ENCODE results near the gene KLHL29. TPM values are rescaled to one million over a fixed set of nuclear protein-coding genes. Genes with fewer than 3 reads are reported as not detected.

KLHL29 gene
- total and polyA plus RNA-seq, 10 donors, result 1.5 to 30.5 (median 9.4) TPM

- 52 to 68% (median 61%) methylated on average over 9 to 13 of the region's 13 CpGs for WGBS, 5 donors
- peaks cover 0 to 25% (median 0%) of the 10 kb centered on the region in 7 donors for H3K27me3 ChIP-seq (replicated peaks in 1 of 7)
- H3K9me3 ChIP-seq, result no peaks in the 10 kb centered on the region
- intact Hi-C loops (cut with DNase I; ENCODE audit: low total_unique reads), result no loop called here
- TF ChIP-seq CTCF (IDR thresholded peaks at IDR 0.05 in 8 of 11, conservative IDR thresholded peaks at IDR 0.05 in 3 of 11), result no peak
- TF ChIP-seq POLR2AphosphoS5 (IDR thresholded peaks at IDR 0.05), result no peak
- no peak for TF ChIP-seq POLR2A (IDR thresholded peaks at IDR 0.05)
- H3K27ac ChIP-seq, result no peak overlapping the region
- no peak overlapping the region for H3K4me3 ChIP-seq
- no peaks in the 10 kb centered on the region for H3K36me3 ChIP-seq
- peak; percentile 64 for DNase-seq
- peaks cover 0 to 4% (median 0%) of the 10 kb centered on the region in 6 donors for H3K4me1 ChIP-seq
Measured at GRCh38 chr2:23595601-23596251, 210.7 kb downstream of the KLHL29 start.

DNA sequence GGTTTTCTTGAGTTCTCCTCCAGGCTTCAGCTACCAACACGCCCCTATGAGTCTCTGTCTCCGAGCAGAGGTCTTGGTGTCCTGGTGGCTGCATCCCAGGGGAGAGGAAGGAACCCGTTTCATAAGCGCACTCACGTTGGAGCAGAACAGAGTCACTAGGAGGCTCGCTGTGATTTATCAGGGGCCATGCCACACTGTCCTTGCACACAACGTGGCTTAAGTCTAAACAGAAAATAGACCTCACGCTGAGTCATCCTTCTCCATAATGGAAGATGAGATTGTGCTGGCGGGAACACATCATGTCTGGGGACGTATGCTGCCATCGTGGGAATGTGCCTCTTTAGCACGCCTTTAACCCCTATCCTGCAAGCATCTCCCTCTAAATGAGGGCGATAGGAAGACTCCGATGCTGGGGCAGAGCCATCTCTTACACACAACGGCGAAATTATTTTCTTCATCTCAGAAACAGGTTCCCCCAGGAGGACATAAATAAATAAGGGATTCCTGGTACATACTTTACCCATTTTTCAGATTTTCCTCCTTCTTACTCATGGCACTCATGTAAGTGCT is 211.4 kb downstream of the KLHL29 start:
- no peak for DNase-seq
- 69 to 84% (median 77%) methylated on average over 16 of the region's 16 CpGs for WGBS, 5 donors
- TF ChIP-seq POLR2AphosphoS5 (IDR thresholded peaks at IDR 0.05), result no peak
- intact Hi-C loops (cut with DNase I; ENCODE audit: low total_unique reads), result no loop called here
- Histone ChIP-seq H3K27me3 (replicated peaks in 1 of 7) (peaks cover 0 to 20% (median 0%) of the 10 kb centered on the region in 7 donors), H3K27ac (no peak overlapping the region), H3K9me3 (no peaks in the 10 kb centered on the region), H3K4me1 (no peaks in the 10 kb centered on the region), H3K4me3 (no peak overlapping the region), H3K36me3 (no peaks in the 10 kb centered on the region)

GRCh38 chr2:23597687-23598086 is 212.7 kb downstream of the KLHL29 start:
- no peak overlapping the region for H3K4me3 ChIP-seq
- no peak overlapping the region for H3K27ac ChIP-seq
- no peaks in the 10 kb centered on the region for H3K36me3 ChIP-seq
- DNase-seq, result peak; percentile 62
- TF ChIP-seq CTCF (IDR thresholded peaks at IDR 0.05 in 8 of 11, conservative IDR thresholded peaks at IDR 0.05 in 3 of 11) (no peak), POLR2AphosphoS5 (IDR thresholded peaks at IDR 0.05) (no peak), POLR2A (IDR thresholded peaks at IDR 0.05) (no peak)
- peaks cover 0 to 19% (median 0%) of the 10 kb centered on the region in 7 donors for H3K27me3 ChIP-seq (replicated peaks in 1 of 7)
- WGBS, 5 donors, result 89 to 96% (median 91%) methylated on average over 8 to 9 of the region's 9 CpGs
- intact Hi-C loops (cut with DNase I; ENCODE audit: low total_unique reads), result no loop called here
- no peaks in the 10 kb centered on the region for H3K4me1 ChIP-seq
- H3K9me3 ChIP-seq, result no peaks in the 10 kb centered on the region

GRCh38 chr2:23599006-23599405 is 214.0 kb downstream of the KLHL29 start:
- H3K9me3 ChIP-seq, result no peaks in the 10 kb centered on the region
- H3K4me1 ChIP-seq, result no peaks in the 10 kb centered on the region
- no peak overlapping the region for H3K4me3 ChIP-seq
- no peaks in the 10 kb centered on the region for H3K36me3 ChIP-seq
- TF ChIP-seq POLR2A (IDR thresholded peaks at IDR 0.05), result no peak
- TF ChIP-seq POLR2AphosphoS5 (IDR thresholded peaks at IDR 0.05), result no peak
- no peak for TF ChIP-seq CTCF (IDR thresholded peaks at IDR 0.05 in 8 of 11, conservative IDR thresholded peaks at IDR 0.05 in 3 of 11)
- 80 to 83% (median 82%) methylated on average over 6 of the region's 6 CpGs for WGBS, 5 donors
- DNase-seq, result peak; percentile 29
- H3K27me3 ChIP-seq (replicated peaks in 1 of 7), result peaks cover 0 to 6% (median 0%) of the 10 kb centered on the region in 7 donors
- no peak overlapping the region for H3K27ac ChIP-seq
- intact Hi-C loops (cut with DNase I; ENCODE audit: low total_unique reads), result no loop called here
